GM23338 (cell line): ENCODE measurements around the gene DGAT2. TPM values are rescaled to one million over a fixed set of nuclear protein-coding genes. Genes with fewer than 3 reads are reported as not detected.

Source experiments
- ATAC-seq: fragments of 200-7000 bp; cut with Tn5 transposase; 3 replicates; pipeline ENCODE4 v1.9.1; 2020
- DNase-seq: peaks from one replicate; pipeline ENCODE4 v3.0.0-alpha.2; 2015; ENCODE audit warnings: low spot score
- H2AFZ ChIP-seq: fragments of 200-600 bp; sonication (generic); 2 replicates; pipeline ENCODE4 v1.8.0; 2016; ENCODE audit warnings: antibody characterized with exemption, mild to moderate bottlenecking, moderate library complexity
- H3F3A ChIP-seq: fragments of 200-600 bp; sonication (generic); replicated peaks from 2 replicates; pipeline ENCODE4 v1.8.0; 2017; ENCODE audit warnings: antibody characterized with exemption, mixed run types, low read depth
- H3K27ac ChIP-seq: fragments of 200-600 bp; sonication (generic); 2 replicates; pipeline ENCODE4 v1.6.1; 2016; ENCODE audit warnings: low read depth
- H3K27me3 ChIP-seq: fragments of 200-600 bp; sonication (generic); 2 replicates; pipeline ENCODE4 v1.8.0; 2016; ENCODE audit warnings: mild to moderate bottlenecking, mixed run types, moderate library complexity; ENCODE audit not compliant: insufficient read depth
- H3K36me3 ChIP-seq: fragments of 200-600 bp; sonication (generic); 2 replicates; pipeline ENCODE4 v1.8.0; 2016; ENCODE audit warnings: mild to moderate bottlenecking; ENCODE audit not compliant: insufficient read depth
- H3K4me1 ChIP-seq: fragments of 200-600 bp; sonication (generic); 2 replicates; pipeline ENCODE4 v1.8.0; 2016; ENCODE audit warnings: mild to moderate bottlenecking, moderate library complexity; ENCODE audit not compliant: insufficient read depth
- H3K4me2 ChIP-seq: fragments of 200-600 bp; sonication (generic); 2 replicates; pipeline ENCODE4 v1.7.1; 2017; ENCODE audit warnings: mixed run types
- H3K4me3 ChIP-seq: fragments of 200-600 bp; sonication (generic); 2 replicates; pipeline ENCODE4 v1.6.1; 2016; ENCODE audit warnings: mixed run types
- H3K79me2 ChIP-seq: fragments of 200-600 bp; sonication (generic); replicated peaks from 2 replicates; pipeline ENCODE4 v1.8.0; 2017; ENCODE audit warnings: mild to moderate bottlenecking; ENCODE audit not compliant: insufficient read depth
- H3K9me2 ChIP-seq: fragments of 200-600 bp; sonication (generic); 2 replicates; pipeline ENCODE4 v1.8.0; 2017; ENCODE audit not compliant: insufficient read depth
- H4K20me1 ChIP-seq: fragments of 200-600 bp; sonication (generic); replicated peaks from 2 replicates; pipeline ENCODE4 v1.8.0; 2017; ENCODE audit warnings: mild to moderate bottlenecking; ENCODE audit not compliant: insufficient read depth
- H3K27ac Mint-ChIP-seq: 2 replicates; pipeline ENCODE4 v1.8.0; 2020; ENCODE audit warnings: inconsistent platforms, mild to moderate bottlenecking, moderate library complexity, mixed read lengths
- H3K27me3 Mint-ChIP-seq: 3 replicates; pipeline ENCODE4 v1.8.0; 2022; ENCODE audit warnings: low read depth, mild to moderate bottlenecking, moderate library complexity, mixed read lengths, inconsistent platforms; ENCODE audit not compliant: insufficient read depth, poor library complexity
- H3K36me3 Mint-ChIP-seq: 3 replicates; pipeline ENCODE4 v1.8.0; 2021; ENCODE audit warnings: low read depth, mild to moderate bottlenecking, inconsistent platforms, moderate library complexity, mixed read lengths
- H3K4me1 Mint-ChIP-seq: 3 replicates; pipeline ENCODE4 v1.8.0; 2020; ENCODE audit warnings: mild to moderate bottlenecking, inconsistent platforms, mixed read lengths
- H3K4me3 Mint-ChIP-seq: 3 replicates; pipeline ENCODE4 v1.8.0; 2021; ENCODE audit warnings: moderate library complexity, mild to moderate bottlenecking, inconsistent platforms, mixed read lengths
- H3K9me3 Mint-ChIP-seq: 3 replicates; pipeline ENCODE4 v1.8.0; 2020; ENCODE audit warnings: moderate library complexity, mild to moderate bottlenecking, inconsistent platforms, mixed read lengths
- CREB1 ChIP-seq: fragments of 250-450 bp; sonication (Bioruptor Pico); IDR thresholded peaks from 2 replicates; pipeline ENCODE4 v1.5.0; 2020; ENCODE audit warnings: low read depth, mild to moderate bottlenecking, moderate library complexity
- CTCF ChIP-seq, 2 experiments: fragments of 200-600 bp in 1 of 2; sonication (generic) in 1 of 2; conservative IDR thresholded peaks; 2 replicates each; pipeline versions ENCODE4 v1.5.1 to v1.6.1; 2016 to 2017; ENCODE audit warnings: antibody characterized with exemption in 2 of 2, low read depth in 2 of 2, mild to moderate bottlenecking in 2 of 2, moderate library complexity in 1 of 2
- EZH2 ChIP-seq: fragments of 200-600 bp; sonication (generic); IDR thresholded peaks from one replicate; pipeline ENCODE4 v1.8.0; 2017; ENCODE audit warnings: antibody characterized with exemption, mild to moderate bottlenecking, low read depth; ENCODE audit not compliant: unreplicated experiment
- EZH2phosphoT487 ChIP-seq: fragments of 200-600 bp; sonication (generic); IDR thresholded peaks from one replicate; pipeline ENCODE4 v1.8.1; 2018; ENCODE audit warnings: antibody characterized with exemption; ENCODE audit not compliant: unreplicated experiment
- JUNB ChIP-seq: IDR thresholded peaks from one replicate; pipeline ENCODE4 v1.6.1; 2016; ENCODE audit warnings: antibody characterized with exemption; ENCODE audit not compliant: unreplicated experiment
- NANOG ChIP-seq: IDR thresholded peaks from 2 replicates; pipeline ENCODE4 v1.6.1; 2016; ENCODE audit warnings: antibody characterized with exemption, borderline replicate concordance
- POLR2AphosphoS5 ChIP-seq: IDR thresholded peaks from 2 replicates; pipeline ENCODE4 v1.6.1; 2016; ENCODE audit warnings: antibody characterized with exemption, low read depth
- STAT1 ChIP-seq: IDR thresholded peaks from one replicate; pipeline ENCODE4 v1.6.1; 2016; ENCODE audit warnings: antibody characterized with exemption; ENCODE audit not compliant: unreplicated experiment
- ZNF114 ChIP-seq: fragments of 250-450 bp; sonication (Bioruptor Pico); IDR thresholded peaks from 2 replicates; pipeline ENCODE4 v1.5.0; 2020; ENCODE audit warnings: mild to moderate bottlenecking, moderate library complexity
- polyA plus RNA-seq: library from polyadenylated mRNA; unstranded; fragments of >200 nt; fragmentation: Nextera tagmentation; extraction: Ambion mirVana; gene quantifications from 2 replicates; pipeline ENCODE4 v1.2.1, GENCODE V29; 2016
- total RNA-seq: library from RNA; depleted of rRNA; stranded (reverse); fragments of >200 nt; shearing (Covaris generic); gene quantifications from 2 replicates; pipeline ENCODE4 v1.2.3, GENCODE V29; 2014
- TF ChIP-seq, protein P1 (sequence below): IDR thresholded peaks from 2 replicates; pipeline ENCODE4 v1.6.1; 2016; ENCODE audit warnings: antibody characterized with exemption

The DGAT2 gene
- total and polyA plus RNA-seq, 2 experiments from 2014 or later: 1.9 to 2.6 TPM

DNA sequence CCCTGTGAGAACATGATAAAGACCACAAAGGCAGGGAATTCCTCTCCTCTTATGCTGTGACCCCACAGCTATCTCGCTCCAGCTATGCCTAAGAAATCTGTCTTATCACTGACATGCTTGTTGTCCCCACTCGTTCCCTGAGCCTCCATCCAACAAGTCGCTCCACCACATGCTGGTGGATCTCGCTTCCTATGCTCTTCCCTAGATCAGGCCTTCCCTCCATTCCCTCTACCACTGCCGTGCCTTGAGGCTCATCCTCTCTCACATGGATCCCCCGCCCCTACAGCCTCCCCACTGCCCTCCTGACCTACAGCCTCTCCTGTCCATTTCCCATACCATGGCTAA lies 1.4 kb upstream of the DGAT2 start:
- H3K27ac ChIP-seq: no peak overlapping the region
- no peak overlapping the region for H3K4me3 ChIP-seq
- H3K4me2 ChIP-seq: no peak overlapping the region
- no peak overlapping the region for H2AFZ ChIP-seq
- peaks cover 11% of the 10 kb centered on the region; the same call in 1 of the 2 replicates for H3K4me1 ChIP-seq
- peaks cover 7% of the 10 kb centered on the region for H4K20me1 ChIP-seq
- Mint-ChIP-seq H3K27ac (no peak overlapping the region), H3K4me1 (peaks cover 23% of the 10 kb centered on the region), H3K4me3 (no peak overlapping the region), H3K9me3 (peaks cover 7% of the 10 kb centered on the region; the same call in 2 of the 3 replicates), H3K36me3 (no peaks in the 10 kb centered on the region; the same call in 2 of the 3 replicates), H3K27me3 (peaks cover 47% of the 10 kb centered on the region)
- no peaks in the 10 kb centered on the region for H3F3A ChIP-seq
- H3K27me3 ChIP-seq: peaks cover 52% of the 10 kb centered on the region
- H3K9me2 ChIP-seq: no peaks in the 10 kb centered on the region
- DNase-seq: no peak
- ATAC-seq: no peak
- no peaks in the 10 kb centered on the region for H3K79me2 ChIP-seq
- TF ChIP-seq POLR2AphosphoS5 (no peak), EZH2phosphoT487 (no peak), JUNB (no peak), EZH2 (no peak), CREB1 (CRISPR knock-in tag) (no peak)
- H3K36me3 ChIP-seq: no peaks in the 10 kb centered on the region

- H3K4me3 Mint-ChIP-seq: peak overlapping the region; percentile 62; the same call in 2 of the 3 replicates
Measured at GRCh38 chr11:75767793-75768111, 826 bp upstream of the DGAT2 start.

More at GRCh38 chr11:75767793-75768111, 826 bp upstream of the DGAT2 start:
- Mint-ChIP-seq H3K27me3 (peaks cover 50% of the 10 kb centered on the region), H3K27ac (no peak overlapping the region), H3K36me3 (no peaks in the 10 kb centered on the region; the same call in 2 of the 3 replicates), H3K9me3 (peaks cover 7% of the 10 kb centered on the region; the same call in 2 of the 3 replicates), H3K4me1 (peaks cover 21% of the 10 kb centered on the region)
- peak overlapping the region; percentile 66; the same call in 1 of the 2 replicates for H3K4me3 ChIP-seq
- peaks cover 11% of the 10 kb centered on the region; the same call in 1 of the 2 replicates for H3K4me1 ChIP-seq
- H4K20me1 ChIP-seq: peaks cover 7% of the 10 kb centered on the region
- no peak for TF ChIP-seq EZH2
- TF ChIP-seq, protein P1, sequence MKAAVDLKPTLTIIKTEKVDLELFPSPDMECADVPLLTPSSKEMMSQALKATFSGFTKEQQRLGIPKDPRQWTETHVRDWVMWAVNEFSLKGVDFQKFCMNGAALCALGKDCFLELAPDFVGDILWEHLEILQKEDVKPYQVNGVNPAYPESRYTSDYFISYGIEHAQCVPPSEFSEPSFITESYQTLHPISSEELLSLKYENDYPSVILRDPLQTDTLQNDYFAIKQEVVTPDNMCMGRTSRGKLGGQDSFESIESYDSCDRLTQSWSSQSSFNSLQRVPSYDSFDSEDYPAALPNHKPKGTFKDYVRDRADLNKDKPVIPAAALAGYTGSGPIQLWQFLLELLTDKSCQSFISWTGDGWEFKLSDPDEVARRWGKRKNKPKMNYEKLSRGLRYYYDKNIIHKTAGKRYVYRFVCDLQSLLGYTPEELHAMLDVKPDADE: no peak
- no peak for TF ChIP-seq ZNF114 (CRISPR knock-in tag)
- TF ChIP-seq STAT1: no peak
- no peak for TF ChIP-seq NANOG
- TF ChIP-seq CTCF (conservative IDR thresholded peaks at IDR 0.05; ENCODE audit: low read depth in 2 of 2): no peak; a peak in 1 of 4 replicates
- H2AFZ ChIP-seq: 0 out of 2 replicates have a peak overlapping the region, but pooled peaks have one; percentile 94
- no peaks in the 10 kb centered on the region for H3K36me3 ChIP-seq
- DNase-seq (no peak), ATAC-seq (no peak)
- H3K27me3 ChIP-seq: peaks cover 52% of the 10 kb centered on the region
- no peaks in the 10 kb centered on the region for H3K79me2 ChIP-seq
- no peaks in the 10 kb centered on the region for H3F3A ChIP-seq
- no peaks in the 10 kb centered on the region for H3K9me2 ChIP-seq
- H3K4me2 ChIP-seq: peak overlapping the region; percentile 88
- H3K27ac ChIP-seq: no peak overlapping the region
